ENCODE measurements around the gene SLC38A6.
"Not testable (repeated sequence)": the region's sequence is repeated elsewhere in the genome, so short reads cannot be mapped to it uniquely, and the experiment has no call there.

The SLC38A6 gene

DNA sequence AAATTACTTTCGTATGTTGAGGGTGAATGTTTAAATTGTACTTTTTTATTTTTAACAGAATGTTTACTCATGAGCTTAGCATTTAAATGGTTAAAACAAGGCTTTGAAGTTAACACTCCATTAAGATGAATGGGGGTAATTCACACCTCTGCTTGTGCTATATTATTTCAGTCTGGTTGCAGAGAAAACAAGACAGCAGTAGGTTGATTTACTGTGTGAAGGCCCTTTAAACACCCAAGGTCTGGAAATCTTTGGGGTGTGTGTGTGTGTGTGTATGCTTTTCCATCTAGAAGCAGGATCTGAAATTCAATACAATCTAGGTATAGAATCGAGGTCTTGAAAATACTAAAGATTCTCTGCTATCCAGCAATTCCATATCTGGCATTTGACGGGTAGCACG is 83.8 kb downstream of the SLC38A6 start:
- Histone ChIP-seq H3K27ac (no peak overlapping the region), H3K4me3 (no peak overlapping the region)
- no peak for DNase-seq (ENCODE audit: low spot score)
- TF ChIP-seq, protein P1, sequence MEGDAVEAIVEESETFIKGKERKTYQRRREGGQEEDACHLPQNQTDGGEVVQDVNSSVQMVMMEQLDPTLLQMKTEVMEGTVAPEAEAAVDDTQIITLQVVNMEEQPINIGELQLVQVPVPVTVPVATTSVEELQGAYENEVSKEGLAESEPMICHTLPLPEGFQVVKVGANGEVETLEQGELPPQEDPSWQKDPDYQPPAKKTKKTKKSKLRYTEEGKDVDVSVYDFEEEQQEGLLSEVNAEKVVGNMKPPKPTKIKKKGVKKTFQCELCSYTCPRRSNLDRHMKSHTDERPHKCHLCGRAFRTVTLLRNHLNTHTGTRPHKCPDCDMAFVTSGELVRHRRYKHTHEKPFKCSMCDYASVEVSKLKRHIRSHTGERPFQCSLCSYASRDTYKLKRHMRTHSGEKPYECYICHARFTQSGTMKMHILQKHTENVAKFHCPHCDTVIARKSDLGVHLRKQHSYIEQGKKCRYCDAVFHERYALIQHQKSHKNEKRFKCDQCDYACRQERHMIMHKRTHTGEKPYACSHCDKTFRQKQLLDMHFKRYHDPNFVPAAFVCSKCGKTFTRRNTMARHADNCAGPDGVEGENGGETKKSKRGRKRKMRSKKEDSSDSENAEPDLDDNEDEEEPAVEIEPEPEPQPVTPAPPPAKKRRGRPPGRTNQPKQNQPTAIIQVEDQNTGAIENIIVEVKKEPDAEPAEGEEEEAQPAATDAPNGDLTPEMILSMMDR (IDR thresholded peaks at IDR 0.05) = no peak

DNA sequence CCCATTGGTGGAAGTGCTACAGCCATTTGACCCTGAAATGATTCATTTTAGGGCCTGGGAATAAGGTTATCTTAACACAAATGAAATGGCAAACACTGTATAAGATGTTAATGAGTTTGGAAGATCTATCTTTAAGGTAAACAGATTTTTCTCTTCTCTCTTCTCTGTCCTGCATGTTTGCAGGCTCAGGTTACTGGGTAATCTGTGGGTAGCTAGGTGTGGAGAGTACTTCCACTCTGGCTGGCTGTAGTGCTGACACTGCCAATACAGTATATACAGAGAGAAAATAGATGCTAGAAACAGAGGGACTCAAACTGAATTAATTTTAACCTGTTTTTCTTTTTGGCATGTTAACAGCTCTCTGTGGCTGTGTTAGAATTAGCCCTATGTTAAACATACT is 84.6 kb downstream of the SLC38A6 start:
- no peak overlapping the region for H3K27ac ChIP-seq
- DNase-seq (ENCODE audit: low spot score) = no peak
- TF ChIP-seq, protein P1 (IDR thresholded peaks at IDR 0.05) = no peak
- no peak overlapping the region for H3K4me3 ChIP-seq

DNA sequence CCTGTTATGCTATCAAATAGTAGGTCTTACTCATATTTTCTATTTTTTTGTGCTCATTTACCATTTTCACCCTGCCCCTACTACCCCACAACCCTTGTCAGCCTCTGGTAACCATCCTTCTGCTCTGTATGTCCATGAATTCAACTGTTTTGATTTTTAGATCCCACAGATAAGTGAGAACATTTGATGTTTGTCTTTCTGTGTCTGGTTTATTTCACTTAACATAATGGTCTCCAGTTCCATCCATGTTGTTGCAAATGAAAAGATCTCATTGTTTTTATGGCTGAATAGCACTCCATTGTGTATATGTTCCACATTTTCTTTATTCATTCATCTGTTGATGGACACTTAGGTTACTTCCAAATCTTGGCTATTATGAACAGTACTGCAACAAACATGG is 91.4 kb downstream of the SLC38A6 start:
- H3K4me3 ChIP-seq; DNase-seq (ENCODE audit: low spot score); H3K27ac ChIP-seq: not testable (repeated sequence)

DNA sequence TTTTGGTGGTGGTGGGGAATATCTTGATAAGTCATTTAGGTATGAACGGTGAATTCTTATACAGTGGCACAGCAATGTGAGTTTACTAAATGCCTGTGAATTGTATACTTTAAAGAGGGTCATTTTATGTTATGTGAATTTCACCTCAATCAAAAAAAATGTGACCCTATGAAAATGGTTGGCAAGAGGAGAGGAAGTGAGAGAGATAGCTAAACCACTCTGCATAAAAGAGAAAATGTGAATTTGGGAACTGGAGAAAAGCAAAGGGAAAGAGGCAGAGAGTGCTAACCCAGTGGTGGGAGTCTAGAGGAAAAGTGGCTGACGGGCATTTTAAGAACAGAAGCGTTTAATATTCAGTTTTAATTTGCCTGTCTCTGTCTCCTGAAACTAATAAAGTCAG is 93.8 kb downstream of the SLC38A6 start:
- Histone ChIP-seq H3K4me3 (no peak overlapping the region), H3K27ac (no peak overlapping the region)
- DNase-seq (ENCODE audit: low spot score) = no peak
- TF ChIP-seq, protein P1 (IDR thresholded peaks at IDR 0.05) = no peak

DNA sequence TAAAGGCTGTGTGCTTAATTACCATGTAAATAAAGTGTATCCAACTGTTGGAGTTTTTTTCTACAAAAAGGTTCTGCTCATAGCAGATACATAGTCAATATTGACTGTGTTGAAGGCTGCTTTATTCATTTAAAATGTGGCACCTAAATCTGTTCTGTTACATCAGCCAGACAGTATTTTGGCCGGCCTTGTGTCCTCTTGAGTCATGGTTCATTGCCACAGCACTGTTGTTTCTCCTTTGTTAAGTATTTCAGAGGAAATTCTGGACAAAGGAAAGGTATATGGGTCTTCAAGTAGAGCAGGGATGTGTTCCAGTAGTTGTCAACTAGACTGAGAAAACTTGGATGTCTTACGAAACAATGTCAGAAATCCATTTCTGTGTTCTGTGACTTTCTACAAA is 95.5 kb downstream of the SLC38A6 start:
- H3K27ac ChIP-seq = no peak overlapping the region
- TF ChIP-seq, protein P1 (IDR thresholded peaks at IDR 0.05) = no peak
- DNase-seq (ENCODE audit: low spot score) = no peak
- no peak overlapping the region for H3K4me3 ChIP-seq

DNA sequence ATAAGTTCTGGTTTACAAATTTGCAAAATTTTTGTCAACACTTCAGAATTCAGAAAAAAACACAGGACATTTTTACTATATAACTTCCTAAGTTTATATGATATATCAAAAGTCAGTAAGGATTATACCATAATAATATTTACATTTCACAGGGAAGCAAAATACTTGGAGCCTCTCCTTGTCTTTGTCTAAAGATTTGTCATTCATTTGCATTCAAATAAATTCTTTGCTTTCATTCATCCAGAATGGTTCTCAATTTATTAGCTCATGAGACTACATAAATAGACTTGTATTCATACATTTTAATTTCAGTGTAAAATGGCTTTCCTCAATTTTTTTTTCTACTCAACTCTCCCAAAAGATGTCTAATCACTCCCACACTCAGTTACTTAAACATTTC is 96.4 kb downstream of the SLC38A6 start:
- Histone ChIP-seq H3K4me3 (no peak overlapping the region), H3K27ac (no peak overlapping the region)
- no peak for DNase-seq (ENCODE audit: low spot score)
- TF ChIP-seq, protein P1 (IDR thresholded peaks at IDR 0.05) = no peak

DNA sequence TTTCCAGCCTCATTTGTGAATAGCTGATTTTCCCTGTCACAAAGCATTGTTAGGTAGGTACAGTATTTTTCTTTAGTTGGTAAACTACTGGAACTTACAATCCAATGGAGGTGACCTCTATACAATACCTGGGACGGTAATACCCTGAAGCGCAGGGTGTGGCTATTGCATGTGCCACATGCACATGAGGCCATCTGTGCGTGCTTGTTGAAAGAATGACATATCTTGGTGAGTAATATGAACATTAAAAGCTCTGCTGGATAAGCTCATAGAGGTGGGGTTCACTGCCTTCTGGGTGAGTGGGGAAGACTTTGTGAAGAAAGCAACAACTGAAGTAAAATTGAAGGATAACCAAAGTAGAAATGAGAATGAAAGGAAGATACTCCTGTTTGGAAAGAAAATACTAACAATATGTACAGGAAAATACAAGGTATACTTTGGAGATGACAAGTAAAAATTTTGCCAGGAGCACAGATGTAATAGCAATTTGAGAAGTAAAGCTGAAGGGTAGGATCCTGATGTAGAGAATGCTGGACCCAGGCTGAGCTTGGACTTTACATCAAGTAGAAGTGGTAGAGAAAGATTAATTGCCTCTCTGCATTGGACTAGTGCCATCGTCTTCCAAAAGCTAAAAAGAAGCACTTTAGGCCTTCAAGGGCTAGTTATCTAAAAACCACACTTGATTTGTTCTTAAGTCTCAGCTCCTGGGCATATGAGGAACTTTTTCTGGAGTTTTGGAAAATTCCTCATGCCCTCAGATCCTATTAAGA is 97.1 kb downstream of the SLC38A6 start:
- DNase-seq (ENCODE audit: low spot score) = no peak
- Histone ChIP-seq H3K4me3 (no peak overlapping the region), H3K27ac (no peak overlapping the region)
- TF ChIP-seq, protein P1 (IDR thresholded peaks at IDR 0.05) = no peak
